22Rv1 (cell line): ENCODE data around the gene RRP36.

Experiments
- ZFX ChIP-seq: fragments of 450-650 bp; IDR thresholded peaks from 2 replicates; pipeline ENCODE4 v1.6.1; 2017; ENCODE audit warnings: antibody characterized with exemption, borderline replicate concordance
- TF ChIP-seq, protein P1 (sequence below): fragments of 450-650 bp; IDR thresholded peaks from 2 replicates; pipeline ENCODE4 v1.5.1; 2017; ENCODE audit warnings: mild to moderate bottlenecking

DNA sequence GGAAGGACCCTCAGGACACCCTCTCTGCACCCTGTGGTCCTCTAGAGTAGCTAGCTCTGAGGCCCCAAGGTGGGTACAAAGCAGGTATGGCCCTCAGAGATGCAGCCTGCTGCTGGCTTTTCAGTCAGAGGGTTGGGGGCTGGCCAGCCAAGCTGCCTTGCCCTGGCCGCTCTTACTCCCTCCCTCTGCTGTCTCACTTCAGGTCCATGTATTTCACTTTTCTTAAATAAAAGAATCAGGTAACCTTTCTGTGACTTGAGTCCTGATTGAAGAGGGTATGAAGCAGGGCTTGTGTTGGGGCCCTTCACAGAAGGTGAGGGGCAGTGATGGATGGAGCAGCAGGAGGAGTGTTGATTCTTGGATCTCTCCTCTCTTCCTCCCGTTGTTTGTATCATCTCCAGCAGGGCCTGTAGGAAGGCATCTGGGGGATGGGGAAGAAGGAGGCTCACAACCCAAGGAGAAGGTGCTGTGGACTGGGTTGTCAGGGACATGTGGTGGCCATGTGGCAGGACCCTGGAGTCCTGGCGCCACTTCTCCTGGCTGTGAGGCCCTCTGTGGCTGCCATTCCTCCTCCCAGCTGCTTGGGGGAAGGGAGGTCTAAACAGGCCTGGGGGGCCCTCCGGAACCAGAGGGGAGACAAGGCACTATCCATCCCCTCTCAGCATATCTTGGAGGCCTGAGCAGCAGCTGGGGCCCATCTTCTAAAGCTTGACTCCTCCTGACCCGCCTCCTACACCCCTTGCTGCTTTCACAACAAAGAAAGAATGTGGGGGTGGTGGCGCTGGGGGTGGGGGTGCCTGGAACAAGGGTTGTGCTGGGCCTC is 53.6 kb downstream of the RRP36 start:
- TF ChIP-seq, protein P1, sequence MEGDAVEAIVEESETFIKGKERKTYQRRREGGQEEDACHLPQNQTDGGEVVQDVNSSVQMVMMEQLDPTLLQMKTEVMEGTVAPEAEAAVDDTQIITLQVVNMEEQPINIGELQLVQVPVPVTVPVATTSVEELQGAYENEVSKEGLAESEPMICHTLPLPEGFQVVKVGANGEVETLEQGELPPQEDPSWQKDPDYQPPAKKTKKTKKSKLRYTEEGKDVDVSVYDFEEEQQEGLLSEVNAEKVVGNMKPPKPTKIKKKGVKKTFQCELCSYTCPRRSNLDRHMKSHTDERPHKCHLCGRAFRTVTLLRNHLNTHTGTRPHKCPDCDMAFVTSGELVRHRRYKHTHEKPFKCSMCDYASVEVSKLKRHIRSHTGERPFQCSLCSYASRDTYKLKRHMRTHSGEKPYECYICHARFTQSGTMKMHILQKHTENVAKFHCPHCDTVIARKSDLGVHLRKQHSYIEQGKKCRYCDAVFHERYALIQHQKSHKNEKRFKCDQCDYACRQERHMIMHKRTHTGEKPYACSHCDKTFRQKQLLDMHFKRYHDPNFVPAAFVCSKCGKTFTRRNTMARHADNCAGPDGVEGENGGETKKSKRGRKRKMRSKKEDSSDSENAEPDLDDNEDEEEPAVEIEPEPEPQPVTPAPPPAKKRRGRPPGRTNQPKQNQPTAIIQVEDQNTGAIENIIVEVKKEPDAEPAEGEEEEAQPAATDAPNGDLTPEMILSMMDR = no peak
- no peak for TF ChIP-seq ZFX
